Gastrocnemius medialis (tissue), 4 donors: ENCODE results near the gene C16orf87. TPM values are rescaled to one million over a fixed set of nuclear protein-coding genes. Genes with fewer than 3 reads are reported as not detected.
A peak's percentile ranks its signal among the peaks of the same experiment; 100 is the strongest.

Source experiments
- ATAC-seq, 2 donors: fragments of 150-250 bp; one replicate each; pipeline ENCODE4 v1.9.1; 2016
- DNase-seq, 2 donors: peaks; one replicate each; pipeline ENCODE4 v3.0.0-alpha.2; 2019
- H3K27ac ChIP-seq, 4 donors: fragments of 200-600 bp; sonication (generic); 1 replicate in 1 of 4; 2 replicates in 3 of 4; pipeline ENCODE4 v1.5.1; 2016 to 2018; ENCODE audit warnings: mild to moderate bottlenecking in 2 of 4, moderate library complexity in 1 of 4
- H3K27me3 ChIP-seq, 3 donors: fragments of 200-600 bp; sonication (generic) in 2 of 3; 1 replicate in 1 of 3; 2 replicates in 2 of 3; pipeline versions ENCODE4 v1.5.1 to v1.6.0; 2016 to 2019; ENCODE audit warnings: mild to moderate bottlenecking in 1 of 3, moderate library complexity in 1 of 3
- H3K36me3 ChIP-seq, 2 donors: fragments of 200-600 bp; sonication (generic) in 1 of 2; one replicate each; pipeline ENCODE4 v1.5.1; 2017 to 2018
- H3K4me1 ChIP-seq, 2 donors: fragments of 200-600 bp; sonication (generic) in 1 of 2; one replicate each; pipeline ENCODE4 v1.5.1; 2016 to 2017; ENCODE audit warnings: mild to moderate bottlenecking in 2 of 2
- H3K4me3 ChIP-seq, 4 donors: fragments of 200-600 bp; sonication (generic) in 3 of 4; 1 replicate in 1 of 4; 2 replicates in 3 of 4; pipeline ENCODE4 v1.5.1; 2016 to 2019; ENCODE audit warnings: mild to moderate bottlenecking in 2 of 4
- H3K9me3 ChIP-seq, 3 donors: fragments of 200-600 bp; sonication (generic) in 2 of 3; 1 replicate in 1 of 3; 2 replicates in 2 of 3; pipeline ENCODE4 v1.5.1; 2016 to 2019
- CTCF ChIP-seq, 5 experiments: fragments of 450-650 bp in 3 of 5; fragments of 200-600 bp in 2 of 5; sonication (generic) in 2 of 5; IDR thresholded peaks in 4 of 5; conservative IDR thresholded peaks in 1 of 5; 1 replicate in 4 of 5; 2 replicates in 1 of 5; pipeline ENCODE4 v1.5.1; 2016 to 2019; ENCODE audit warnings: antibody characterized with exemption in 5 of 5, mild to moderate bottlenecking in 3 of 5, moderate library complexity in 3 of 5
- POLR2A ChIP-seq, 2 donors: fragments of 450-650 bp; IDR thresholded peaks; one replicate each; pipeline ENCODE4 v1.6.1; 2017; ENCODE audit warnings: antibody characterized with exemption in 2 of 2, mild to moderate bottlenecking in 2 of 2, moderate library complexity in 2 of 2
- in situ Hi-C, 4 donors: fragments of 200-750 bp; cut with MboI; loops; one replicate each; pipeline versions ENCODE4 v1.15.0 to v1.8.0; 2017; ENCODE audit warnings: low sequenced_read_pairs in 4 of 4
- intact Hi-C: fragments of 100-400 bp; cut with DNase I; formaldehyde crosslinking; loops from one replicate; pipeline ENCODE4 v1.15.1; 2023; ENCODE audit warnings: low total_unique reads
- total RNA-seq, 4 donors: library from RNA; depleted of rRNA; stranded (reverse); fragments of >200 nt; gene quantifications; one replicate each; pipeline versions ENCODE4 v1.1.0 to v1.2.3, GENCODE V29; 2016

C16orf87 gene
- total RNA-seq, 4 donors from 2014 or later = 13.5 to 22.4 (median 20.3) TPM

GRCh38 chr16:46836534-46837530 lies 5.9 kb upstream of the C16orf87 start:
- TF ChIP-seq CTCF (IDR thresholded peaks at IDR 0.05 in 4 of 5, conservative IDR thresholded peaks at IDR 0.05 in 1 of 5) = no peak
- no peak for TF ChIP-seq POLR2A (IDR thresholded peaks at IDR 0.05)
- no peaks in the 10 kb centered on the region for H3K9me3 ChIP-seq
- no peak overlapping the region for H3K27ac ChIP-seq
- H3K27me3 ChIP-seq = no peaks in the 10 kb centered on the region
- ATAC-seq = no peak
- in situ Hi-C loops (no loop called here), intact Hi-C loops (no loop called here)
- peaks cover 0 to 2% of the 10 kb centered on the region in 2 donors for H3K4me1 ChIP-seq
- H3K36me3 ChIP-seq = no peaks in the 10 kb centered on the region
- no peak for DNase-seq
- no peak overlapping the region for H3K4me3 ChIP-seq

GRCh38 chr16:46833460-46833800 lies 2.5 kb upstream of the C16orf87 start:
- Histone ChIP-seq H3K27ac (no peak overlapping the region), H3K36me3 (no peaks in the 10 kb centered on the region), H3K9me3 (no peaks in the 10 kb centered on the region), H3K4me1 (peaks cover 10 to 16% of the 10 kb centered on the region in 2 donors), H3K4me3 (no peak overlapping the region), H3K27me3 (no peaks in the 10 kb centered on the region)
- intact Hi-C loops = no loop called here
- in situ Hi-C loops = no loop called here
- DNase-seq (no peak), ATAC-seq (no peak)
- TF ChIP-seq POLR2A (IDR thresholded peaks at IDR 0.05) (no peak), CTCF (IDR thresholded peaks at IDR 0.05 in 4 of 5, conservative IDR thresholded peaks at IDR 0.05 in 1 of 5) (no peak)

- no peak overlapping the region for H3K27ac ChIP-seq
- H3K4me1 ChIP-seq = peaks cover 10 to 16% of the 10 kb centered on the region in 2 donors
- H3K4me3 ChIP-seq = no peak overlapping the region
- TF ChIP-seq CTCF (IDR thresholded peaks at IDR 0.05 in 4 of 5, conservative IDR thresholded peaks at IDR 0.05 in 1 of 5) = no peak
- no peak for DNase-seq
- no peaks in the 10 kb centered on the region for H3K9me3 ChIP-seq
- intact Hi-C loops = no loop called here
- no peaks in the 10 kb centered on the region for H3K27me3 ChIP-seq
- no peak for ATAC-seq
- in situ Hi-C loops = no loop called here
- no peaks in the 10 kb centered on the region for H3K36me3 ChIP-seq
Measured at GRCh38 chr16:46832757-46833459, 1.9 kb upstream of the C16orf87 start.

GRCh38 chr16:46830417-46830901 lies 521 bp downstream of the C16orf87 start:
- H3K36me3 ChIP-seq = no peaks in the 10 kb centered on the region
- peak overlapping the region; percentile 90 to 98 (median 95) for H3K27ac ChIP-seq
- H3K27me3 ChIP-seq = no peaks in the 10 kb centered on the region
- ATAC-seq (peak; percentile 50 to 62), DNase-seq (peak; percentile 6 to 24)
- TF ChIP-seq CTCF (IDR thresholded peaks at IDR 0.05 in 4 of 5, conservative IDR thresholded peaks at IDR 0.05 in 1 of 5) (peak in 2 of 5 experiments; percentile 7 to 22), POLR2A (IDR thresholded peaks at IDR 0.05) (no peak)
- intact Hi-C loops = loop anchor here (2.0 kb wide), 1 partner anchor 142 kb away; the partner anchor contains the start of gene DNAJA2
- no peaks in the 10 kb centered on the region for H3K9me3 ChIP-seq
- H3K4me3 ChIP-seq = peak overlapping the region; percentile 69 to 93 (median 86)
- in situ Hi-C loops = no loop called here
- peaks cover 10 to 16% of the 10 kb centered on the region in 2 donors for H3K4me1 ChIP-seq
